ENCODE results near the gene PAQR6.

Gene PAQR6

GRCh38 chr1:156195853-156196252 lies 52.0 kb downstream of the PAQR6 start:
- DNase-seq (ENCODE audit: low read depth in 2 of 2): no peak

- DNase-seq (ENCODE audit: low read depth in 2 of 2): no peak
These were observed 53.6 kb downstream of the PAQR6 start for GRCh38 chr1:156194300-156194652.

- peak; percentile 98 for DNase-seq (ENCODE audit: low read depth in 2 of 2)
These were observed 54.2 kb downstream of the PAQR6 start, which contains the start of gene SLC25A44 for GRCh38 chr1:156193488-156194299. Gene SLC25A44 (plus strand): TSS chr1:156194104. CDS start chr1:156199848, 5,744 bp downstream.
